Measurements from ENCODE around the gene FAM222B.
A peak's percentile ranks its signal among the peaks of the same experiment; 100 is the strongest.
"Not testable (repeated sequence)": the region's sequence is repeated elsewhere in the genome, so short reads cannot be mapped to it uniquely, and the experiment has no call there.

Gene FAM222B, protein sequence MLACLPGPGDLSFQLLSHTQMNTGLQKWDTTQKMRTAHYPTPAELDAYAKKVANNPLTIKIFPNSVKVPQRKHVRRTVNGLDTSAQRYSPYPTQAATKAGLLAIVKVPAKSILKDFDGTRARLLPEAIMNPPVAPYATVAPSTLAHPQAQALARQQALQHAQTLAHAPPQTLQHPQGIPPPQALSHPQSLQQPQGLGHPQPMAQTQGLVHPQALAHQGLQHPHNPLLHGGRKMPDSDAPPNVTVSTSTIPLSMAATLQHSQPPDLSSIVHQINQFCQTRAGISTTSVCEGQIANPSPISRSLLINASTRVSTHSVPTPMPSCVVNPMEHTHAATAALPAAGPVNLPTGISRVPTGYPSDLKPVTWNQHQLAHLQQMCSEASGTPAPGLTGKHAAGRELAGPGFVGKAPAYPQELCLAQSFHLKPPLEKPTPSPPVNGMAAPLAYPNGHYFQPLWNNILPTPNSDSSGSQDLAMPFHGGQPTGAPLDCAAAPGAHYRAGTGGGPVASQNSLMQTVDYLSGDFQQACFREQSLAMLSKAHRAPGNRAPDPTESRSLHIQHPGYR

DNA sequence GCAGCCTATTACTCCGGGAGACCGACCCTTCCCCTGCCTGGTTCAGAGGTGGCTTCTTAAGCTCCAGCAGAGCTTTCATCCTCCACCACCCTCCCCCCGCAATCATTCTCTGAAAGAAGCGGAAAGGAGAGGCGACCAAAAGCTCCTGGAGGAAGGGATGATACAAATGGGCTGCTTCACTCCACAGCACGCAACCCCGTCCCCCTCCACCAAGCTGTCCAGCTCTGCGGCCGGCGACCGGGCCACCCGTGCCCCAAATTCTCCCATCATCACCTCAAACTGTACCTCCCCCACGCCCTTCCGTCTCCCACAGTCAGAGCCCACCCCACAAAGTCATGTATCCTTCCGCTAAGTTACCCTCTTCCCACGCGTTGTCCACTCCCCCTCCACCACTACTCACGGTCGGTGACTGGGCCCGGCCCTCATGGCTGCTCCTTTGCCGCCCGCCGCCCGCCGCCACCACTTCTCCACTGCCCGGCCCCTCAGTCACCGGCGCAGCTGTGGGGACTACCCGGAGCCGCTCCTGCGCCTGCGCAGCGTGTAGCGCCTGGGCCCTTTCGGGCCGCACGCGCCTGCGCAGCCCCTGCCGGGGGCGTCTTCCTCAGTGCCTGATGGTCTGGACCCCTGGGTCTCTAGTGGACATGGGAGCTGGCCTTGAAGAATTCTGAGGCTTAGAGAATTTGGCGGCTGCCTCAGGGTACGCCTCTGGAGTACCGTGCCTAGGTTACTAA is at the start of gene FAM222B:
Gene FAM222B (minus strand): TSS at position 509 of the 731 bp plus-strand sequence. CDS start 76,123 bp downstream, outside the sequence.
- peak; percentile 56 to 64 for DNase-seq

DNA sequence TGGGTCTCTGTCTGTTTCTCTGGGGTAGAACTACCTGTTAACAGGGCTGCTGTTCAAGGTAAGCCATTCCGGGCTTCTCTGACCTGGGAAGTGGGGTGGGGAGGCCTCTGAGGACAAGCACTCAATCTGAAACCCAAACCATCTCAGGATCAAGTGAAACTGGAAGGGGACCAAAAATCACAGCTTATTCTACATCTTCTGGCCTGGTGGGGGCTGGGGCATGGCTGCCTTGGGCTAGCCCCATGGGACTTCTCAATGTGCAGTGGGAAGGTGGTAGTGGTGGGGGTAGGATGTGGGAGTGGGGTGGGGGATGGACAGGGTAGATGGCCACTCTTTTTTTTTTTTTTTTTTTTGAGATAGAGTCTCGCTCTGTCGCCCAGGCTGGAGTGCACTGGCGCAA is 49.4 kb upstream of the FAM222B start:
- DNase-seq: no peak

DNA sequence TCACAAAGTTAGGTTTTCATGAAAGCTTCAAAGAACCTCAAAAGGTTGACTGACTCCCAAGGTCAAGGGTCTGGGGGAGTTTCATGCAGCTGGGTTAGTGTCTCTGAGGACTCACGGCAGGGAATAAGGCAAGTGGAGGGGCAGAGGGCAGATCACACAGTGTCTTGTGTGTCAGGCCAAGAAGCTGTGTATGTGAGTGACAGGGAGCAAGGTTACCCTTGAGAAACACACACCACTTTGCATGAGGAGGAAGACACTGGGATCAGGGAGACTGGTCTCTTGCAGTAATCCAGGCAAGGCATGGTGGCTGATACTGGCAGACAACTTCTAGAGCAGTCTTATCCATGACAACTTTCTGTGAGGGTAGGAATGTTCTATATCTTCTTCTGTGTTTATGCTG is 48.6 kb upstream of the FAM222B start:
- no peak for DNase-seq

DNA sequence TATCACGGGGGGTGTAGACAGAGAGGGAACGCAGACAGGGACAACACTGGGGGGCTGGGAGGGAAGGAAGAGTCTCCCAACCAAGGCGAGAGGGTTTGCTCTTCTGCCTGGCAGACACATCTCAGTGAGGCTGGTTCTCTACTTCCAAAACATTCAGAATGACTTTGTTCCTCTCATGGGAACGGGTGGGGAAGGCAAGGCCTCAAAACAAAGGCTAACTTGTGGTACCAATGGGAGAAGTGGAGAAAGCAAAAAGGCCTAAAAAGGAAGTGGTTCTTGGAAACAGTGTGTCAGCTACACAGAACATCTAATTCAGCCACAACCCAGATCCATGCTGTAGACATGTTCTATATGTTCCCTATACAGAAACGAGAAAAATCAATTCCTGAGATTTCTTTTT is 47.4 kb upstream of the FAM222B start:
- no peak for DNase-seq

DNA sequence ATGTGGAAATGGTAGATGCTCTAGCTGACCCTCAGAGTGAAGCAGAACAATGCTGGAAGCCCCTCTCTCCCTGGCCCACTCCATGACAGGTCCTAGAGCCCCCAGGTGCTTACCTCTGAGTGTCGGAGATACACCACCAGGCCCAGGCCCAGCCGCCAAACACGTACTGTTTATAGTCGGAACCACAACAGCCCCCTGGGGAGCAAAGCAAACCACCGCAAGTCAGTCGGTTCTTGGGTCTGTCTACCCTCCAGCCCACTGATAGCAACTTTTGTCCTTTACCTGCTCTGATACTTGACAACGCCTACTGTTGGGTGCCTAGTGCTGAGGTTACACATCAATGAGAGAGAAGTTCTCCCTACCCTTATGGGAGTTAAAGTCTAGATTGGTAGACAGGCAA is 46.2 kb upstream of the FAM222B start:
- no peak for DNase-seq

DNA sequence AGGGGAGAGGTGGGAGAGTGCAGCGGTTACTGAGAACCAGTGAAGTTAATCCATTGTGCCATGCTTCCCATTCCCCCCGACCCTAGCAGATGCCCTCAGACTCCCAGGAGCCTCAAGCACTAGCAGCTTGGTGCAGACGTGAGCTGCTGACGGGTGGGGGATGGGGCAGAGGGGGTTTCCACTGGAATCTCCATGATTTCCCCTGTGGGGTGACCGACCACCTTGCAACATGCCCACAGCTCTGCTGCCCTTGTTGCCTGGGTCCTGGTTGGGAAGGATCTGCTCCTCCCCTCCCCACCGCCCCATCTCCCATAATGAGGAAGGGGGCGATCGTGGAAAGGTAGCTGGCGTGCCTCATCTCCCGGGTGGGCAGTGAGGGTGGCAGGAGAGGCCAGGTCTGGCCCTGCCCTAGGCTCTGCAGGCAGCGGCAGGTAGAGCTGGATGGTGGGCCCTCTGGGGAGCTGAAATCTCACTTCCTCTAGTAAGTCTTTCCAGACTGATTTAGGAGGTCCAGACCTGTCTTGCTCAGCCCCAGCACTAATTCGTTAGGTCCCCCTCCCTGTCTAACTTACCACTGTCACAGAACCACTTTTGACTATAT is 45.4 kb upstream of the FAM222B start:
- DNase-seq: no peak

DNA sequence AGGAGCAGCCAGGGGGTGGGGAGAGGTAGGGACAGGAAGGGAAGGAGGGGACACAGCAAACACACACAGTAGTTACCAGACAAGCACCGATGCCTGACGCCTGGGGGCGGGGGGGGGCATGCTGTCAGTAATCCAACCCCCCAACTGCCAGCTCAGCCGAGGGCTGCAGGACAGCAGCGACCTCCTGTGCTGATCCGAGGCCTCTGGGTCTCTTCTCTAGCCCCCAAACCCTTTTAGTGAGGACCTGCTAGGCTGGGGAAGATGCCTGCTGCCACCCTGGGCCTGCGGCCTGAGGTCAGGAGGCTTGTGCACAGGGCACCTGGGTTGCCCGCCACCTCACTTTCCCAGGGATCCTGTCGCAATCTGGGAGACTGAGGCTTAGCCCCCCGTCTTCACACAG is 43.4 kb upstream of the FAM222B start:
- DNase-seq: no peak

DNA sequence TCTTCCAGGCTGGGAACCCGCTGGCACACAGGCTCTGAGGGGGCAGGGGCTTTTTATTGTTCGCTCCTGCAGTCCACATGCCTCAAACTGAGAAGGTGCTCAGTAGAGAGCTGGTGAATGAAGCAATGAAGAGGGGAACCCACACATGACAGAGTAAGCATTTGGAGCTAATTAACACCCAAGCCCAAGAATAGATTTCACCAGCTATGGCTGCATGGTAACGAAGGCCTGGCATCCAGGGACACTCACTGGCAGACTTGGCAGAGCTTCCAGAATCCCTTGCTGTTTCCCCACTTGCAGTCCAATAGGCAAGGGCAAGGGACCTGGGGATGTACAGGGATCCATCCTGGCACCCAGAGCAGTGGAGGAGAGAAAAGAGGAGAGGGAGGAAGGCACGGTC is 42.8 kb upstream of the FAM222B start:
- DNase-seq: no peak

DNA sequence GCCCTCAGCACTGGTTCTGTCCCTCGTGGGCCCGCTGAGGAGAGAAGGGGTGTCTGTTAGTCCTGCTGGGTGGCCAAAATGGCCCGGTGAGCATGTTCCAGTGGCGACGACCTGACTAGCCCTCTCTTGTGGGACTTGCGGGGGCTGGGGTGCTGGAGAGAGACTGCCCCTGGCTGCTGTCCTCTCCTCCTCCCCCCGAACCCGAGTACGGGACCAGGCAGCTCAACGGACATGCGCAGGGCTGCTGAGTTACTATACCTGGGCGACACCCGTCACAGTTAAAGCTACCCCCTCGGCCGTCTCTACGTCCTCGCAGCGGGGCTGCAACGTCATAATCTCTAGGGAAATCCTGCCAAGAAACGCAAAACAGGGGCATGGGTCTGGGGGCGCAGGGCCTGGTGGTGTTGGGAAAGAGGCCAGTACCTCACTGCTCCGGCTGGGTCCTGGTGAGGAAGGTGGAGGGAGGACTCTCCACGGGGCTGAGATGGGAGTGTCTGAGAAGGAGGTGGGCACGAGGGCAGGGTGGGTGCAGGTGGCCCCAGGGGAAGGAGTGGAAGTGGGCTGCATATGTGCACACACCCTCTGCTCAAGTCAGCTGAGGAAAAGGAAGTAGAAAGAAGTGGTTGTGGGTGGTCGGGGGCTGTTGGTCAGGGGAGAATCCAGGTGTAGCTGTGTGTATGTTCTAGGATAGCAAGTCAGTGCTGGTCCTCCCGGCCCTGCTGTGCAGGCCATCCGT is 41.5 kb upstream of the FAM222B start:
- DNase-seq: no peak

DNA sequence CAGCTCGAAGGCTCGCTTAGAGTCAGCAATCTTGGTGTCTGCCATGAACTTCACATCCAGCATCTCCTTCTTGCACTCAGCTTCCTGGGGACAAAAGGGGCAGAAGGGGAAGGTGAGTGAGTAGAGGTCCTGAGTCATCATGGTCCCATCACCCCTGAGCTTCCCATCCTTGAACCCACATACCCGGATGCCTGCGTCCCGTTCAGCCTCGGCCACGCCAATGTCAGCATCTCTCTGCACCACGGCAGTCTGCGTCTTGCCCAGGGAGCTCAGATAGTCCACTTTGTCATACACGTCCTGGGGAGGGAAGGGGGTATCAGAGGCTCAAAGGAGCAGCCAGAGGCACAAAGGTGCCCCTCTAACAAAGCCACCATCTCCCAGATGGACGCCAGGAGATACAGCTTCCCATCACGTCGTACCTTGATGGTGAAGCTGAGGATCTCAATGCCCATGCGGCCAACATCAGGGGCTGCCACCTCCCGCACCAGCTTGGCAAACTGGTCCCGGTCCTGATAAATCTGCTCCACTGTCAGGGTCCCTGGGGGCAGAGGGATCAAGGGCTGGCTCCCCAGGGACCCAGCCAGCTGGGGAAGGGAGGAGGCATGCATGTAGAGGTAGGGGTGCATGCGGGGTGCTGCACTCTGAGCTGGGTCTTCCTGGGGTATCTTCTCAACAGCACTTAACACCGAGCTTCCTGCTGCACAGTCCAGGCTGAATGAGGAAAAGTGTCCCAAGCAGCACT is 39.7 kb upstream of the FAM222B start:
- DNase-seq: no peak

DNA sequence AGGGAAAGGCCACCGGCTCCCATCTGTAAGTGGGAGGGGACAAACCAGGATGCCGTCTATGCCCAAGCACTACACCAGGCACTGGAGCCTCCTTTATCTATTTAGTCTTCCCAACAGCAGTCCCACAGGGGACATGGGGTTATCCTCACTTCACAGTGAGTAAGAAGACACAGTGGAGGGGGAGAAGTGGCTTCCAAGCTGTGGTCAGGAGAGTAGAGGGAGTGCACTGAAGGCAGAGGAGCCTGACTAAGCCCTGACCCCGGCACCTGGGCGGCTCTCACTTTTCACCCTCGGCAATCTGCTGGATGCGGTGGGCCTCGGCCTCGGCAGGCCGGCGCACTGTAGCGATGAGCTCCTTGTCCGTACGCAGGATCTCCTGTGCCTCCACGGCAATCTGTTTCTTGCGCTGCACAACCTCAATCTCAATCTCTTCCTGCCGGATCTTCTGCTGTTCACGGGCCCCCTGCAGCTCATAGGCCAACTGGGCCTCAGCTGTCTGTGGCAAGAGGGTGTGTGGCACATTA is 39.0 kb upstream of the FAM222B start:
- DNase-seq: no peak

DNA sequence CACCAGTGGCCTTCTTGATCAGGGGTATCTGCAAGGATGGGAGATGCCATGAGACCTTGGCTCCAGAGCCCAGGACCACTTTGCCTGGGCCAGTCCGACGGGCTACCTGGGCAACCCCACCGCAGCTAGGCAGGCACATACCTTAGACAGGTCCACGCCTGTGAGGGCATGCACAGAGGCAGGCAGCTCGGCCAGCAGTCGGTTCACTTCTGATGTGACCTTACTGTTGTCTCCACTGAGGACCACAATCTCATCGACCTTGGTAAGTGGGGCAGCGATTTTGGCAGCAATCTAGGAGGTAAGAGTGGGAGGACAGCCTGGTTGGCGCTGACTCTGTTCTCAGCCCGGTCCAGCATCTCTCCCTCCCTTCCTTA is 38.0 kb upstream of the FAM222B start:
- DNase-seq: no peak

DNA sequence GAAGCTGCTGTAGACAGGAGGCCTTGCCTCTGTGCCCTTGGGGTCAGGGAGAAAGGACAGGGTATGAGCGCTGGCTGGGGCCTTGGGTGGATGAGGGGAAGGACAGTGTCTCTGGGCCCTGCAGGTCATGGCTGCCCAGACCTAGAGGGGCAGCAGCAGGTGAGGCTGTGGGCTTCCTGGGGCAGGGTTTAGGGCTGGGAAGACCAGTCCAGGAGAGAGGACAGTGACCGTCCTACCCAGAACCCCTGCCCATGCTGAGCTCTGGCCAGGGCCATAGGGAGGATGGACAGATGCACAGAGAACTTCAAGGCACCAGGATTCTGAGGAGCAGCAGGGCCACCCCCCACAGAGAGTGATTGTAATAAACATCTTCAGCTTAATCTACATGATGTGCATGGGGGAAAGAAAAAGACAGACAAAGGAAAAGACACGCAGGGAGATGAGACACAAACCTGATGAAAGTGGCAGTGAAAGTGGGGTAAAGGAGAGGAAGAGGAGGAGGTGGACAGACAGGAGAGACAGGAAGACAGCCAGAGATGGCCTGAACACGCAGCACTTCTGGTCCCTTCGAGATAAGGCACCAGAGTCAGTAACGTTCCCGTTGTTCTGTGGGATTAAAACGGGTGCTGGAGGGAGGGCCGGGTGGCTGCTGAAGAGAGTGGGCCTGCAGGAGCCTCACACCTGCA is 37.4 kb upstream of the FAM222B start:
- DNase-seq: no peak

DNA sequence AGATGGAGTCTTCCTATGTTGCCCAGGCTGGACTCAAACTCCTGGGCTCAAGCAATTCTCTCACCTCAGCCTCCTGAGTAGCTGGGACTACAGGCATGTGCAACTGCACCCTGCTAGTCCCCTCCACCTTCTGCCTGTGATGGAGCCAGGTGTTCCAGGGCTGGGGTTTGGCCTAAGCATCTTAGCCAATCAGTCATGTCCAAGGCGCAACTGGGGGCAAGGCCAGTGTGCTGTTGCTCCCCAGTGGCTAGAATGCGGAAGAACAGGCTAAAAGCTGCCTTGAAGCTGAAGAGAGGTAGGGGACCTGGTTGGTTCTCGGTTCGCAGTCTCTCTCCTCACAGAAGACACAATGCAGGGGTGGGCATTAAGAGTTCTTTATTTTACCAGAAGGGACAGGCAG is 36.4 kb upstream of the FAM222B start:
- no peak for DNase-seq

DNA sequence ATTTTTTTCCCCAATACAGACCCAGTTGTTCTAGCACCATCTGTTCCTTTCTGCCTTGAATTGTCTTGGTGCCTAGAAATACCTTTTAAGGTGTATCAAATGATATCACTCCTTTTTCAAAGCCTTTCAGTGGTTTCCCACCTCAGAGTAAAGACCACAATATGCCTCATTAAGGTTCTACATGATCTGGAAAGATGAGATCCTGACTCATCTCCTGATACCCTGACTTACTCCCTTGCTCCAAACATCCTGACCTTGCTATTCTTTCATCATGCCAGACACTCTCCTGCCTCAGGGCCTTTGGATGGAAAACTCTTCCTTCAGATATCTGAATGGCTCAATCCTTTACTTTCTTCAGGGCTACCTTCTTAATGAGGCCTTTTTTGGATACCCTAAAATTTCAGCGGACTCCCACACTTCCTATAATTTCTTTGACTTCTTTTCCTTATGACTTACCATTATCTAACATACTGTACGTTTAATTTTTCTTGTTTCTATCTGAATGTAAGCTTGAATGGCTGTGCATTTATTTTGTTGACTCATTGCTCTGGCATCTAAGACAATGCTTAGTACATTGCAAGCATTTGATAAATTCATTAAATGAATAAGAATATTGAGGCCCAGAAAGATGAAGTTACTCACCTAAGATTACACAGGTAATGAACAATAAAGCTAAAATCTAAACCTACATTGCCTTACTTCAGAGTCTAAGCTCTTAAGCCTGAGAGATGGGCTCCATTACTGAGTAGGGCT is 35.7 kb upstream of the FAM222B start:
- DNase-seq: no peak

DNA sequence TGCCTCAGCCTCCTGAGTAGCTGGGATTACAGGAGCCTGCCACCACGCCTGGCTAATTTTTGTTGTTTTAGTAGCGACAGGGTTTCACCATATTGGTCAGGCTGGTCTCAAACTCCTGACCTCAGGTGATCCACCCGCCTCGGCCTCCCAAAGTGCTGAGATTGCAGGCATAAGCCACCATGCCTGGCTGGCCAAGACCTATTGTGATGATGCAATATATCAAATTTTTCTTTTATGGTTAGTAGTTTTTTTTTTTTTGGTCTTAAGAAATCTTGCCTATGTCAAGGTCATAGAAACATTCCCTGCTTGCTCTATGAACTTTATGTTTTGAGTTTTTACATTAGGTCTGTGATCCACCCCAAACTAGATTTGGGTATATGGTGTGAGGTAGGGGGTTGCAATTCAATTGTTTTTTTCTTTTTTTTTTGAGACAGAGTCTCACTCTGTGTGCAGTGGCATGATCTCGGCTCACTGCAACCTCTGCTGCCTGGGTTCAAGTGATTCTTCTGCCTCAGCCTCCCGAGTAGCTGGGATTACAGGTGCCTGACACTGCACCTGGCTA is 34.6 kb upstream of the FAM222B start:
- not testable (repeated sequence) for DNase-seq

DNA sequence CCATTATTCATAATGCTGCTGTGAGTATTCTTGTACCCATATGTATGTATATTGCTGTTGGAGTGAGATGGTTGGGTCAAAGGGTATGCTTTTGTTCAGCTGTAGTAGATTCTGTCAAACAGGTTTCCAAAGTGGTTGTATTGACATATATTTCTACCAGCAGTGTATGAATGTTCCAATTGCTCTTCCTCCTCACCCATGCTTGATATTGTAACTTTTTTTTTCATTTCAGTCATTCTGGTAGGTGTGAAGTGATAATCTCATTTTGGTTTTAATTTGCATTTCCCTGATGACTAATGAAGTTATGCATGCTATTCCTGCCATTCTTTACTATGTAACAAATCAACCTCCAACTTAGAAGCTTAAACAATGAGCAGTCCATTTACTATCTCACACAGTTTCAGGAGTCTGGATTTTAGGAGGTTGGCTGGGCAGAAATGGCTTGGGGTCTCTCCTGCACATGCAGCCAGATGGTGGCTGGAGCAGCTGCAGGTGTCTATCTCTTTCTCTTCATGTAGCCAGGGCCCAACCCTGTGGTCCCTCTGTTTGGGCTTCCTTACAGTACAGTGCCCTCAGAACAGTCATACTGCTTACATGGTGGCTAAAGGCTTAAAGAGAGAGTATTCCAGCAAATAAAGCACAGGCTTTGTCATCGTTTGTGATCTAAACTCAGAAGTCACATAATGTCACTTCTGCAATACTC is 33.4 kb upstream of the FAM222B start:
- DNase-seq: no peak

DNA sequence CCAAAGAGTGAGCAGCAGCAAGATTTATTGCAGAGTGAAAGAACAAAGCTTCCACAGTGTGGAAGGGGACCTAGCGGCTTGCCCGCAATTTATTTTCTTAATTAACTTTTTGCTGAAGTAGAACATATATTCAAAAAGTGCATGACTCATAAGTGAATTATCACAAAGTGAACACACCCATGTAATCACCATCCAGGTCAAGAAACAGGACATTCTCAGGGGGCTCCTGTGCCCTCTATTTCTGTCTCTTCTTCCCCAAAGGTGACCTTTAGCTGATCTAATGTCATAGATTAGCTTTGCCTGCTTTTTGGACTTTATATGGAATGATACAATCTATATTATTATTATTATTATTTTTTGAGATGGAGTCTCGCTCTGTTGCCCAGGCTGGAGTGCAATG is 32.2 kb upstream of the FAM222B start:
- DNase-seq: no peak

DNA sequence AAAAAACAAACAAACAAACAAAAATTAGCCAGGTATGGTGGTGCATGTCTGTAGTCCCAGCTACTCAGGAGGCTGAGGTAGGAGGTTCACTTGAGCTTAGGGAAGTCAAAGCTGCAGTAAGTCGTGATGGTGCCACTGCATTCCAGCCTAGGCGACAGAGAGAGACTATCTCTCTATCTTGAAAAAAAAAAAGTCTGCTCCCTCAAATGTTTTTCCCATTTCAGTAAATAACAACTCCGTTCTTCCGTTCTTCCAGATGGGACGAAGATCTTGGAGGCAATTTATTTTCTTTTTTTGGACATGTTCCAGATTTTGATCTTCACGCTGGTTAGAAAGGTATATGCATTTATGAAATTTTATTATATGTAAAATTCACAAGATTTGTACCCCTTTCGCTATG is 31.2 kb upstream of the FAM222B start:
- no peak for DNase-seq
